HepG2 (cell line): ENCODE results near the gene BAZ2A. TPM values are rescaled to one million over a fixed set of nuclear protein-coding genes. Genes with fewer than 3 reads are reported as not detected.

Experiments
- ATAC-seq: fragments of 200-7000 bp; cut with Tn5 transposase; 3 replicates; pipeline ENCODE4 v1.9.1; 2020; ENCODE audit warnings: mild to moderate bottlenecking, moderate library complexity
- BruUV-seq: library from RNA; stranded (reverse); fragments of 400-500 nt; replicated peaks from 2 replicates; lab custom pipeline; 2021; lab: Mats Ljungman, UMichigan
- CTCF ChIA-PET: fragments of 300-600 bp; formaldehyde crosslinking; extraction: SDS; loops from one replicate; lab custom pipeline; 2021; ENCODE audit warnings: low total read pairs, inconsistent platforms, low intra/inter-chr PET ratio; lab: Yijun Ruan, JAX
- POLR2A ChIA-PET: fragments of 350-600 bp; sonication (Branson Sonifier 250); formaldehyde crosslinking; loops from one replicate; lab custom pipeline; 2020; ENCODE audit warnings: antibody characterized with exemption, inconsistent platforms; lab: Yijun Ruan, JAX
- DNase-seq: peaks from one replicate; pipeline ENCODE4 v3.0.0-alpha.2; 2015; ENCODE audit warnings: low spot score
- FAIRE-seq: peaks from 3 replicates; lab custom pipeline; 2011; peaks lifted over from hg19 to GRCh38; lab: Jason Lieb, UNC
- H2AFZ ChIP-seq: one replicate; pipeline ENCODE4 v1.6.1; 2011; ENCODE audit warnings: low read length, inconsistent platforms
- H3K27ac ChIP-seq: fragments of 300-600 bp; 3 replicates; pipeline ENCODE4 v1.8.0; 2011; ENCODE audit warnings: mixed run types, mild to moderate bottlenecking, mixed read lengths, low read length, inconsistent platforms; ENCODE audit not compliant: insufficient read depth; ENCODE audit errors: extremely low read length
- H3K27me3 ChIP-seq, 2 experiments: fragments of 200-600 bp in 1 of 2; 2 replicates in 1 of 2; 3 replicates in 1 of 2; pipeline versions ENCODE4 v1.6.0 to v1.8.0; 2011; ENCODE audit warnings: low read length in 2 of 2, mild to moderate bottlenecking in 2 of 2, moderate library complexity in 2 of 2, inconsistent platforms in 1 of 2; ENCODE audit not compliant: insufficient read depth in 2 of 2, control insufficient read depth in 1 of 2
- H3K36me3 ChIP-seq, 2 experiments: fragments of 200-600 bp in 1 of 2; replicated peaks in 1 of 2; 2 replicates in 1 of 2; 3 replicates in 1 of 2; pipeline versions ENCODE4 v1.5.1 to v1.8.0; 2011; ENCODE audit warnings: low read length in 2 of 2, inconsistent platforms in 1 of 2; ENCODE audit not compliant: insufficient read depth in 2 of 2, control insufficient read depth in 1 of 2
- H3K4me1 ChIP-seq: 2 replicates; pipeline ENCODE4 v1.5.1; 2012; ENCODE audit warnings: low read length, inconsistent platforms; ENCODE audit not compliant: insufficient read depth
- H3K4me2 ChIP-seq: 2 replicates; pipeline ENCODE4 v1.6.0; 2011; ENCODE audit warnings: low read depth, low read length, inconsistent platforms
- H3K4me3 ChIP-seq, 3 experiments: fragments of 200-600 bp in 1 of 3; sonication (generic), shearing (Covaris generic) in 1 of 3; replicated peaks in 1 of 3; 2 replicates each; pipeline ENCODE4 v1.5.1; 2011 to 2016; ENCODE audit warnings: low read length in 3 of 3, inconsistent platforms in 2 of 3, low read depth in 2 of 3, mild to moderate bottlenecking in 2 of 3, control low read depth in 1 of 3, mixed read lengths in 1 of 3; ENCODE audit not compliant: insufficient read depth in 1 of 3
- H3K79me2 ChIP-seq: one replicate; pipeline ENCODE4 v1.6.1; 2011; ENCODE audit warnings: low read length, inconsistent platforms; ENCODE audit not compliant: insufficient read depth
- H3K9ac ChIP-seq: 2 replicates; pipeline ENCODE4 v1.6.0; 2011; ENCODE audit warnings: mild to moderate bottlenecking, low read depth, low read length, inconsistent platforms; ENCODE audit not compliant: insufficient read depth
- H3K9me3 ChIP-seq: 2 replicates; pipeline ENCODE4 v1.5.1; 2012; ENCODE audit warnings: mild to moderate bottlenecking, low read length
- H4K20me1 ChIP-seq: 2 replicates; pipeline ENCODE4 v1.6.0; 2011; ENCODE audit warnings: inconsistent platforms, mild to moderate bottlenecking, low read length, moderate library complexity; ENCODE audit not compliant: insufficient read depth
- POLR2AphosphoS5 ChIP-seq: IDR thresholded peaks from 2 replicates; pipeline ENCODE4 v1.6.1; 2012; ENCODE audit warnings: low read depth, low read length
- ZBTB33 ChIP-seq: sonication (generic); formaldehyde crosslinking; IDR thresholded peaks from 2 replicates; pipeline ENCODE4 v1.4.0; 2020; ENCODE audit warnings: missing genetic modification reagents
- WGBS: methylation state at CpG from one replicate; pipeline ENCODE4 v1.1.6; 2017; ENCODE audit warnings: low lambda C conversion rate; 5-methylcytosine and 5-hydroxymethylcytosine counted together
- in situ Hi-C: cut with HindIII; loops from 2 replicates; pipeline ENCODE4 v1.10.0; 2017; ENCODE audit warnings: low pct_unique_long_range_greater_than_20kb; ENCODE audit not compliant: extremely low pct_ligation_motif_present
- intact Hi-C: fragments of 100-400 bp; cut with micrococcal nuclease; formaldehyde crosslinking; loops from one replicate; pipeline ENCODE4 v1.10.0; 2022; ENCODE audit not compliant: unreplicated experiment
- polyA plus RNA-seq, 8 experiments: library from polyadenylated mRNA; depleted of rRNA in 3 of 8; stranded (reverse) in 7 of 8; unstranded in 1 of 8; fragments of >200 nt; fragmentation: Illumina TruSeq in 4 of 8; extraction: Trizol in 4 of 8; gene quantifications; 2 replicates each; pipeline versions ENCODE4 v1.2.1 to v1.2.3, GENCODE V29; 2011 to 2016; ENCODE audit warnings: low read depth in 4 of 8, missing spikeins in 1 of 8, mixed read lengths in 1 of 8; ENCODE audit not compliant: insufficient read depth in 1 of 8
- total RNA-seq, 5 experiments: library from RNA; depleted of rRNA; stranded (reverse); fragments of >200 nt; fragmentation: Illumina TruSeq; extraction: Trizol; gene quantifications; 2 replicates each; pipeline ENCODE4 v1.2.3, GENCODE V29; 2016; ENCODE audit warnings: low read depth in 1 of 5
- TF ChIP-seq, protein P1 (sequence below): sonication (generic); formaldehyde crosslinking; conservative IDR thresholded peaks from 2 replicates; pipeline ENCODE4 v1.4.0; 2020; ENCODE audit warnings: missing genetic modification reagents

The BAZ2A gene
- total and polyA plus RNA-seq, 2 of the 13 experiments (the other 11 are each of a cell fraction or from before 2014, with no cell fraction given): 21.8 to 73.5 TPM

DNA sequence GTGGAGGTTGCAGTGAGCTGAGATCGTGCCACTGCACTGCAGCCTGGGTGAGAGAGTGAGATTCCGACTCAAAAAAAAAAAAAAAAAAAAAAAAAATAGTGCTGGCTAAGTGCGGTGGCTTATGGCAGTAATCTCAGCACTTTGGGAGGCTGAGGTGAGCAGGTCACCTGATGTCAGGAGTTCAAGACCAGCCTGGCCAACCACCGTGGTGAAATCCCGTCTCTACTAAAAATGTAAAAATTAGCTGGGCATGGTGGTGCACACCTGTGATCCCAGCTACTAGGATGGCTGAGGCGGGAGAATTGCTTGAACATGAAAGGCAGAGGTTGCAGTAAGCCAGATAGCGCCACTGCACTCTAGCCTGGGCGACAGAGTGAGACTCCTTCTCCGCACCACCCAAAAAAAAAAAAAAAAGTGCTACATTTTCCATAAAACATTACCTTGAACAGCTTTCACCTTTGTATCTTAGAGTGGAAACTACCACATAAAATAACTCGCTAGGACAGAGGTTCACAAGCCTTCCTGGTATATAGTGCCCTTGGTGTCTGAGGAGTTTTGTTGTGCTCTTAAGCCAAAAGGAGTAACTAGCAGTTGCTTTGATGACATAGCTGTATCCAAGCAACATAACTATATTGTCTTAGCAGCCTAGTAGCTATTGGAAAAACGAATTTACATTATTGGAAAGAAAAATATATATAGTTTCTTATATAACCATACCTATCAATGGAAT, 46.9 kb upstream of the BAZ2A start:
- Histone ChIP-seq H3K9ac (no peak overlapping the region), H3K27ac (no peak overlapping the region), H3K27me3 (no peaks in the 10 kb centered on the region), H3K79me2 (peaks cover 91% of the 10 kb centered on the region), H3K4me1 (peaks cover 75% of the 10 kb centered on the region), H3K9me3 (no peaks in the 10 kb centered on the region), H2AFZ (no peak overlapping the region), H3K36me3 (peaks cover 8 to 38% of the 10 kb centered on the region in 2 experiments; a peak in 3 of 5 replicates), H3K4me3 (no peak overlapping the region), H4K20me1 (peaks cover 68% of the 10 kb centered on the region), H3K4me2 (no peak overlapping the region)
- intact Hi-C loops: no loop called here
- FAIRE-seq: no peak
- no TSS peak for BruUV-seq
- POLR2A ChIA-PET: interaction anchor here (0.6 to 1.6 kb wide), 5 partner anchors 8 to 142 kb away, joined by 3 to 7 read pairs (median 3); partner anchors contain the start of genes ATP5F1B and PTGES3
- CTCF ChIA-PET: no interaction called here
- no peak for DNase-seq
- no peak for ATAC-seq
- TF ChIP-seq ZBTB33 (CRISPR knock-in tag) (0 out of 2 replicates have a peak, but pooled peaks have one; percentile 34), POLR2AphosphoS5 (peak; percentile 21; the same call in 1 of the 2 replicates)
- TF ChIP-seq, protein P1, sequence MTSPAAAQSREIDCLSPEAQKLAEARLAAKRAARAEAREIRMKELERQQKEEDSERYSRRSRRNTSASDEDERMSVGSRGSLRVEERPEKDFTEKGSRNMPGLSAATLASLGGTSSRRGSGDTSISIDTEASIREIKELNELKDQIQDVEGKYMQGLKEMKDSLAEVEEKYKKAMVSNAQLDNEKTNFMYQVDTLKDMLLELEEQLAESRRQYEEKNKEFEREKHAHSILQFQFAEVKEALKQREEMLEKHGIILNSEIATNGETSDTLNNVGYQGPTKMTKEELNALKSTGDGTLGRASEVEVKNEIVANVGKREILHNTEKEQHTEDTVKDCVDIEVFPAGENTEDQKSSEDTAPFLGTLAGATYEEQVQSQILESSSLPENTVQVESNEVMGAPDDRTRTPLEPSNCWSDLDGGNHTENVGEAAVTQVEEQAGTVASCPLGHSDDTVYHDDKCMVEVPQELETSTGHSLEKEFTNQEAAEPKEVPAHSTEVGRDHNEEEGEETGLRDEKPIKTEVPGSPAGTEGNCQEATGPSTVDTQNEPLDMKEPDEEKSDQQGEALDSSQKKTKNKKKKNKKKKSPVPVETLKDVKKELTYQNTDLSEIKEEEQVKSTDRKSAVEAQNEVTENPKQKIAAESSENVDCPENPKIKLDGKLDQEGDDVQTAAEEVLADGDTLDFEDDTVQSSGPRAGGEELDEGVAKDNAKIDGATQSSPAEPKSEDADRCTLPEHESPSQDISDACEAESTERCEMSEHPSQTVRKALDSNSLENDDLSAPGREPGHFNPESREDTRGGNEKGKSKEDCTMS (CRISPR knock-in tag): no peak
- in situ Hi-C loops: no loop called here
- 87% methylated on average over 11 of the region's 11 CpGs for WGBS
